ENCODE measurements around the gene KCNN3.
"Not testable (repeated sequence)": the region's sequence is repeated elsewhere in the genome, so short reads cannot be mapped to it uniquely, and the experiment has no call there.

GRCh38 chr1:154674456-154674855, 195.6 kb downstream of the KCNN3 start:
- not testable (repeated sequence) for TF ChIP-seq CTCF (conservative IDR thresholded peaks at IDR 0.05; ENCODE audit: low read depth, low read length); EZH2 (IDR thresholded peaks at IDR 0.05; ENCODE audit: borderline replicate concordance, low read depth, low read length, poor library complexity, severe bottlenecking)
